Tibial artery (tissue), 4 donors: ENCODE results near the gene MAML2.
A peak's percentile ranks its signal among the peaks of the same experiment; 100 is the strongest.

Source experiments
- DNase-seq, 2 donors: peaks; one replicate each; pipeline ENCODE4 v3.0.0-alpha.2; 2019
- H3K27ac ChIP-seq, 2 donors: fragments of 200-600 bp; sonication (generic) in 1 of 2; 1 replicate in 1 of 2; 2 replicates in 1 of 2; pipeline ENCODE4 v1.5.1; 2018 to 2019; ENCODE audit warnings: mild to moderate bottlenecking in 1 of 2
- H3K27me3 ChIP-seq, 2 donors: fragments of 200-600 bp; sonication (generic) in 1 of 2; one replicate each; pipeline versions ENCODE4 v1.5.1 to v1.6.0; 2016 to 2019
- H3K36me3 ChIP-seq, 3 donors: fragments of 200-600 bp; sonication (generic) in 2 of 3; one replicate each; pipeline ENCODE4 v1.5.1; 2016 to 2019; ENCODE audit warnings: mild to moderate bottlenecking in 2 of 3
- H3K4me1 ChIP-seq, 4 donors: fragments of 200-600 bp; sonication (generic) in 2 of 4; 1 replicate in 3 of 4; 2 replicates in 1 of 4; pipeline ENCODE4 v1.5.1; 2016 to 2019
- H3K4me3 ChIP-seq, 2 donors: fragments of 200-600 bp; sonication (generic) in 1 of 2; 1 replicate in 1 of 2; 2 replicates in 1 of 2; pipeline ENCODE4 v1.5.1; 2018 to 2019; ENCODE audit warnings: mild to moderate bottlenecking in 2 of 2
- H3K9me3 ChIP-seq, 3 donors: fragments of 200-600 bp; sonication (generic) in 1 of 3; one replicate each; pipeline ENCODE4 v1.5.1; 2016 to 2019
- intact Hi-C: fragments of 100-400 bp; cut with DNase I; formaldehyde crosslinking; loops from one replicate; pipeline ENCODE4 v1.15.0; 2023; ENCODE audit warnings: low total_unique reads
- TF ChIP-seq, protein P1 (sequence below), 2 experiments: fragments of 200-600 bp in 1 of 2; fragments of 450-650 bp in 1 of 2; IDR thresholded peaks; one replicate each; pipeline ENCODE4 v1.5.1; 2017 to 2019; ENCODE audit warnings: antibody characterized with exemption in 2 of 2, mild to moderate bottlenecking in 1 of 2, moderate library complexity in 1 of 2

The MAML2 gene

GRCh38 chr11:96049426-96049825 is 293.6 kb downstream of the MAML2 start:
- TF ChIP-seq, protein P1, sequence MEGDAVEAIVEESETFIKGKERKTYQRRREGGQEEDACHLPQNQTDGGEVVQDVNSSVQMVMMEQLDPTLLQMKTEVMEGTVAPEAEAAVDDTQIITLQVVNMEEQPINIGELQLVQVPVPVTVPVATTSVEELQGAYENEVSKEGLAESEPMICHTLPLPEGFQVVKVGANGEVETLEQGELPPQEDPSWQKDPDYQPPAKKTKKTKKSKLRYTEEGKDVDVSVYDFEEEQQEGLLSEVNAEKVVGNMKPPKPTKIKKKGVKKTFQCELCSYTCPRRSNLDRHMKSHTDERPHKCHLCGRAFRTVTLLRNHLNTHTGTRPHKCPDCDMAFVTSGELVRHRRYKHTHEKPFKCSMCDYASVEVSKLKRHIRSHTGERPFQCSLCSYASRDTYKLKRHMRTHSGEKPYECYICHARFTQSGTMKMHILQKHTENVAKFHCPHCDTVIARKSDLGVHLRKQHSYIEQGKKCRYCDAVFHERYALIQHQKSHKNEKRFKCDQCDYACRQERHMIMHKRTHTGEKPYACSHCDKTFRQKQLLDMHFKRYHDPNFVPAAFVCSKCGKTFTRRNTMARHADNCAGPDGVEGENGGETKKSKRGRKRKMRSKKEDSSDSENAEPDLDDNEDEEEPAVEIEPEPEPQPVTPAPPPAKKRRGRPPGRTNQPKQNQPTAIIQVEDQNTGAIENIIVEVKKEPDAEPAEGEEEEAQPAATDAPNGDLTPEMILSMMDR (IDR thresholded peaks at IDR 0.05): no peak
- H3K36me3 ChIP-seq: no peaks in the 10 kb centered on the region
- no peaks in the 10 kb centered on the region for H3K27me3 ChIP-seq
- no peaks in the 10 kb centered on the region for H3K9me3 ChIP-seq
- H3K4me3 ChIP-seq: no peak overlapping the region
- no peak for DNase-seq
- intact Hi-C loops: loop anchor here (5.0 kb wide), 1 partner anchor 293 kb away; the partner anchor contains the start of gene MAML2
- H3K27ac ChIP-seq: no peak overlapping the region
- H3K4me1 ChIP-seq: peaks cover 0 to 31% (median 26%) of the 10 kb centered on the region in 4 donors

- TF ChIP-seq, protein P1 (IDR thresholded peaks at IDR 0.05): peak; percentile 38 to 50
- H3K27ac ChIP-seq: peak overlapping the region; percentile 71 to 75
- peak; percentile 68 to 81 for DNase-seq
These were observed 297.2 kb downstream of the MAML2 start for GRCh38 chr11:96045622-96046456.

DNA sequence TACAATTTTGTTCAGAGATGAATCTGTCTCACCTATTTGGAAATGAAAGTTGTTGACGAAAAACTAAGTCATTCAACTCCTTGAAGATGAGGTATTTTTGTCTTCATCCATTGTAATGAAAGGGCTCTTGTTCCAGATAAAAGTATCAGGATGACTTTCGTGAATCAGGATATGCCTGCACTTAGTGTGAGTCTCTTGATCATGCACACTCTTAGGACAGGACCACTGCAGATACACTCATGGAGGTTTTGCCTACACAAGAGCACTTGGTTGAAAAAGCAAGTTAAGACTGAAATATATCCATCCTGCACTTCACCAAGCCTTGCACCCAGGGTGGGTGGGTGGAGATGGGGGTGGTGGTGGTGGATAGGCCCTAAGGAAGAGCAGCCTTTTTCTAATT is 298.2 kb downstream of the MAML2 start:
- Histone ChIP-seq H3K36me3 (peaks cover 0 to 3% (median 0%) of the 10 kb centered on the region in 3 donors), H3K4me1 (peaks cover 0 to 14% (median 11%) of the 10 kb centered on the region in 4 donors), H3K27ac (no peak overlapping the region), H3K4me3 (no peak overlapping the region), H3K27me3 (no peaks in the 10 kb centered on the region), H3K9me3 (no peaks in the 10 kb centered on the region)
- no peak for DNase-seq
- intact Hi-C loops: loop anchor here (5.0 kb wide), 2 partner anchors 173 to 298 kb away; partner anchors contain the start of gene MAML2
- TF ChIP-seq, protein P1 (IDR thresholded peaks at IDR 0.05): no peak

More at GRCh38 chr11:96045622-96046456, 297.2 kb downstream of the MAML2 start:
- Histone ChIP-seq H3K27me3 (no peaks in the 10 kb centered on the region), H3K9me3 (no peaks in the 10 kb centered on the region), H3K4me3 (peak overlapping the region; percentile 42 to 49), H3K4me1 (peaks cover 0 to 14% (median 11%) of the 10 kb centered on the region in 4 donors), H3K36me3 (peaks cover 0 to 3% (median 0%) of the 10 kb centered on the region in 3 donors)
- intact Hi-C loops: loop anchor here (5.0 kb wide), 1 partner anchor 296 kb away; the partner anchor contains the start of gene MAML2

DNA sequence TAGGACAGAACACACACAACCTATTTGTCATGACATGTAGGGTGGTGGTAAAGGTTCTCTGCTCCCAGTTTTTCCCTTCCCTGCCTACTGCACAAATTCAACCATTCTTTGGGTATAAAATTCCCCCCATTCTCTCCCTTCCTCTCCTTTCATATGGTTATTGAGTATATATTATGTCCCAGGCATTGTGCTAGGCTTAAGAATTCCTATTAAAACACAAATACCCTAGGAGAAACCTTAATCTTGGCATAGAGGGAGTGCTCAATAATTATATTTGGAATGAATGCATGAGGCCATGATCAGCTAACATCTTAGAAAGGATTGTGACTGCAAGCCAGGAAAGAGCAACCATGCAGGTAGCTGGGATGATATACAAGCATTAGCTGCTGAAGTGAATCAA is 298.7 kb downstream of the MAML2 start:
- H3K4me3 ChIP-seq: no peak overlapping the region
- no peaks in the 10 kb centered on the region for H3K27me3 ChIP-seq
- DNase-seq: no peak
- peaks cover 0 to 3% (median 0%) of the 10 kb centered on the region in 3 donors for H3K36me3 ChIP-seq
- H3K4me1 ChIP-seq: peaks cover 0 to 14% (median 11%) of the 10 kb centered on the region in 4 donors
- TF ChIP-seq, protein P1 (IDR thresholded peaks at IDR 0.05): no peak
- no peaks in the 10 kb centered on the region for H3K9me3 ChIP-seq
- intact Hi-C loops: loop anchor here (5.0 kb wide), 1 partner anchor 173 kb away; no protein-coding TSS in a partner anchor
- H3K27ac ChIP-seq: no peak overlapping the region

GRCh38 chr11:96043291-96043690 is 299.7 kb downstream of the MAML2 start:
- no peaks in the 10 kb centered on the region for H3K9me3 ChIP-seq
- intact Hi-C loops: loop anchor here (5.0 kb wide), 1 partner anchor 174 kb away; no protein-coding TSS in a partner anchor
- H3K27ac ChIP-seq: no peak overlapping the region
- H3K4me1 ChIP-seq: peaks cover 0 to 14% (median 11%) of the 10 kb centered on the region in 4 donors
- DNase-seq: no peak
- H3K4me3 ChIP-seq: no peak overlapping the region
- TF ChIP-seq, protein P1 (IDR thresholded peaks at IDR 0.05): no peak
- H3K27me3 ChIP-seq: no peaks in the 10 kb centered on the region
- H3K36me3 ChIP-seq: peaks cover 0 to 3% (median 0%) of the 10 kb centered on the region in 3 donors
